GM23338 (cell line): ENCODE results near the gene TUBAL3. TPM values are rescaled to one million over a fixed set of nuclear protein-coding genes. Genes with fewer than 3 reads are reported as not detected.

Experiments
- ATAC-seq: fragments of 200-7000 bp; cut with Tn5 transposase; 3 replicates; pipeline ENCODE4 v1.9.1; 2020
- DNase-seq: peaks from one replicate; pipeline ENCODE4 v3.0.0-alpha.2; 2015; ENCODE audit warnings: low spot score
- H2AFZ ChIP-seq: fragments of 200-600 bp; sonication (generic); 2 replicates; pipeline ENCODE4 v1.8.0; 2016; ENCODE audit warnings: antibody characterized with exemption, mild to moderate bottlenecking, moderate library complexity
- H3F3A ChIP-seq: fragments of 200-600 bp; sonication (generic); replicated peaks from 2 replicates; pipeline ENCODE4 v1.8.0; 2017; ENCODE audit warnings: antibody characterized with exemption, mixed run types, low read depth
- H3K27ac ChIP-seq: fragments of 200-600 bp; sonication (generic); 2 replicates; pipeline ENCODE4 v1.6.1; 2016; ENCODE audit warnings: low read depth
- H3K27me3 ChIP-seq: fragments of 200-600 bp; sonication (generic); 2 replicates; pipeline ENCODE4 v1.8.0; 2016; ENCODE audit warnings: mild to moderate bottlenecking, mixed run types, moderate library complexity; ENCODE audit not compliant: insufficient read depth
- H3K36me3 ChIP-seq: fragments of 200-600 bp; sonication (generic); 2 replicates; pipeline ENCODE4 v1.8.0; 2016; ENCODE audit warnings: mild to moderate bottlenecking; ENCODE audit not compliant: insufficient read depth
- H3K4me1 ChIP-seq: fragments of 200-600 bp; sonication (generic); 2 replicates; pipeline ENCODE4 v1.8.0; 2016; ENCODE audit warnings: mild to moderate bottlenecking, moderate library complexity; ENCODE audit not compliant: insufficient read depth
- H3K4me2 ChIP-seq: fragments of 200-600 bp; sonication (generic); 2 replicates; pipeline ENCODE4 v1.7.1; 2017; ENCODE audit warnings: mixed run types
- H3K4me3 ChIP-seq: fragments of 200-600 bp; sonication (generic); 2 replicates; pipeline ENCODE4 v1.6.1; 2016; ENCODE audit warnings: mixed run types
- H3K79me2 ChIP-seq: fragments of 200-600 bp; sonication (generic); replicated peaks from 2 replicates; pipeline ENCODE4 v1.8.0; 2017; ENCODE audit warnings: mild to moderate bottlenecking; ENCODE audit not compliant: insufficient read depth
- H3K9me2 ChIP-seq: fragments of 200-600 bp; sonication (generic); 2 replicates; pipeline ENCODE4 v1.8.0; 2017; ENCODE audit not compliant: insufficient read depth
- H4K20me1 ChIP-seq: fragments of 200-600 bp; sonication (generic); replicated peaks from 2 replicates; pipeline ENCODE4 v1.8.0; 2017; ENCODE audit warnings: mild to moderate bottlenecking; ENCODE audit not compliant: insufficient read depth
- H3K27ac Mint-ChIP-seq: 2 replicates; pipeline ENCODE4 v1.8.0; 2020; ENCODE audit warnings: inconsistent platforms, mild to moderate bottlenecking, moderate library complexity, mixed read lengths
- H3K27me3 Mint-ChIP-seq: 3 replicates; pipeline ENCODE4 v1.8.0; 2022; ENCODE audit warnings: low read depth, mild to moderate bottlenecking, moderate library complexity, mixed read lengths, inconsistent platforms; ENCODE audit not compliant: insufficient read depth, poor library complexity
- H3K36me3 Mint-ChIP-seq: 3 replicates; pipeline ENCODE4 v1.8.0; 2021; ENCODE audit warnings: low read depth, mild to moderate bottlenecking, inconsistent platforms, moderate library complexity, mixed read lengths
- H3K4me1 Mint-ChIP-seq: 3 replicates; pipeline ENCODE4 v1.8.0; 2020; ENCODE audit warnings: mild to moderate bottlenecking, inconsistent platforms, mixed read lengths
- H3K4me3 Mint-ChIP-seq: 3 replicates; pipeline ENCODE4 v1.8.0; 2021; ENCODE audit warnings: moderate library complexity, mild to moderate bottlenecking, inconsistent platforms, mixed read lengths
- H3K9me3 Mint-ChIP-seq: 3 replicates; pipeline ENCODE4 v1.8.0; 2020; ENCODE audit warnings: moderate library complexity, mild to moderate bottlenecking, inconsistent platforms, mixed read lengths
- CREB1 ChIP-seq: fragments of 250-450 bp; sonication (Bioruptor Pico); IDR thresholded peaks from 2 replicates; pipeline ENCODE4 v1.5.0; 2020; ENCODE audit warnings: low read depth, mild to moderate bottlenecking, moderate library complexity
- EZH2 ChIP-seq: fragments of 200-600 bp; sonication (generic); IDR thresholded peaks from one replicate; pipeline ENCODE4 v1.8.0; 2017; ENCODE audit warnings: antibody characterized with exemption, mild to moderate bottlenecking, low read depth; ENCODE audit not compliant: unreplicated experiment
- EZH2phosphoT487 ChIP-seq: fragments of 200-600 bp; sonication (generic); IDR thresholded peaks from one replicate; pipeline ENCODE4 v1.8.1; 2018; ENCODE audit warnings: antibody characterized with exemption; ENCODE audit not compliant: unreplicated experiment
- JUNB ChIP-seq: IDR thresholded peaks from one replicate; pipeline ENCODE4 v1.6.1; 2016; ENCODE audit warnings: antibody characterized with exemption; ENCODE audit not compliant: unreplicated experiment
- NANOG ChIP-seq: IDR thresholded peaks from 2 replicates; pipeline ENCODE4 v1.6.1; 2016; ENCODE audit warnings: antibody characterized with exemption, borderline replicate concordance
- POLR2AphosphoS5 ChIP-seq: IDR thresholded peaks from 2 replicates; pipeline ENCODE4 v1.6.1; 2016; ENCODE audit warnings: antibody characterized with exemption, low read depth
- STAT1 ChIP-seq: IDR thresholded peaks from one replicate; pipeline ENCODE4 v1.6.1; 2016; ENCODE audit warnings: antibody characterized with exemption; ENCODE audit not compliant: unreplicated experiment
- ZNF114 ChIP-seq: fragments of 250-450 bp; sonication (Bioruptor Pico); IDR thresholded peaks from 2 replicates; pipeline ENCODE4 v1.5.0; 2020; ENCODE audit warnings: mild to moderate bottlenecking, moderate library complexity
- ZNF331 ChIP-seq: fragments of 250-450 bp; sonication (Bioruptor Pico); IDR thresholded peaks from 2 replicates; pipeline ENCODE4 v1.5.0; 2020; ENCODE audit warnings: low read depth, mild to moderate bottlenecking, moderate library complexity
- polyA plus RNA-seq: library from polyadenylated mRNA; unstranded; fragments of >200 nt; fragmentation: Nextera tagmentation; extraction: Ambion mirVana; gene quantifications from 2 replicates; pipeline ENCODE4 v1.2.1, GENCODE V29; 2016
- total RNA-seq: library from RNA; depleted of rRNA; stranded (reverse); fragments of >200 nt; shearing (Covaris generic); gene quantifications from 2 replicates; pipeline ENCODE4 v1.2.3, GENCODE V29; 2014
- TF ChIP-seq, protein P1 (sequence below), 2 experiments: fragments of 200-600 bp in 1 of 2; sonication (generic) in 1 of 2; conservative IDR thresholded peaks; 2 replicates each; pipeline versions ENCODE4 v1.5.1 to v1.6.1; 2016 to 2017; ENCODE audit warnings: antibody characterized with exemption in 2 of 2, low read depth in 2 of 2, mild to moderate bottlenecking in 2 of 2, moderate library complexity in 1 of 2
- TF ChIP-seq, protein P2 (sequence below): IDR thresholded peaks from 2 replicates; pipeline ENCODE4 v1.6.1; 2016; ENCODE audit warnings: antibody characterized with exemption
- TF ChIP-seq, protein P3 (sequence below): fragments of 250-450 bp; sonication (Bioruptor Pico); IDR thresholded peaks from 2 replicates; pipeline ENCODE4 v1.5.0; 2020; ENCODE audit warnings: mild to moderate bottlenecking, moderate library complexity
- TF ChIP-seq, protein P4 (sequence below): IDR thresholded peaks from one replicate; pipeline ENCODE4 v1.6.1; 2018; ENCODE audit warnings: antibody characterized with exemption; ENCODE audit not compliant: unreplicated experiment

Gene TUBAL3
- total and polyA plus RNA-seq, 2 experiments from 2014 or later, result not detected

DNA sequence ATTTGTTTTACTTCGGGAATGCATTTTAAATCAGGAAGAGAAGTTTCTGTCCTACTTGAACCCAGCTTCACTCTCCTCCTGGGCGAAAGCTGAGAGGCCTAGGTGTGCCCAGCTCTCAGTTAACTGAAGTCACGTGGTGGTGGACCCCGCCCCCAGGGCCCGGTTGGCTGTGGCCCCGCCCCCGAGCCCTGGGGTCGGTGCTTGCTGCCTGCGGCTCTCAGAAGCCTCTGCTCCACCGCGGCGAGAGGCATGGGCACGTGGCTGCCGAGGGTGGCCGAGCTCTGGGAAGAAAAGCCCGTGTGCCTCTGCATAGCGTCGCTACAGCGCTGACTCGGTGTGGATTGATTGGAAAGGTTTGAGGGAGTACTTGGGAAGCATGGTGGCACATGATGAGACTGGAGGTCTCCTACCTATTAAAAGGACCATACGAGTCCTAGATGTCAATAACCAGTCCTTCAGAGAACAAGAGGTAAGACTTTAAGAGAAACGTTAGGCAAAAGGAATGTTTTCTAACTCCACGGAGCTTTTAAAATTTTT is 41.8 kb upstream of the TUBAL3 start:
- Histone ChIP-seq H3K4me1 (peaks cover 38% of the 10 kb centered on the region), H3K4me3 (peak overlapping the region; percentile 55), H3K27ac (no peak overlapping the region), H2AFZ (no peak overlapping the region), H3K9me2 (no peaks in the 10 kb centered on the region), H4K20me1 (no peaks in the 10 kb centered on the region; the same call in 1 of the 2 replicates), H3K79me2 (peaks cover 63% of the 10 kb centered on the region), H3K4me2 (peak overlapping the region; percentile 70), H3K36me3 (no peaks in the 10 kb centered on the region), H3F3A (no peaks in the 10 kb centered on the region), H3K27me3 (no peaks in the 10 kb centered on the region)
- no peak for TF ChIP-seq ZNF114 (CRISPR knock-in tag)
- TF ChIP-seq CREB1 (CRISPR knock-in tag), result peak; percentile 32
- TF ChIP-seq ZNF331 (CRISPR knock-in tag), result no peak
- no peak for TF ChIP-seq NANOG
- TF ChIP-seq, protein P1, sequence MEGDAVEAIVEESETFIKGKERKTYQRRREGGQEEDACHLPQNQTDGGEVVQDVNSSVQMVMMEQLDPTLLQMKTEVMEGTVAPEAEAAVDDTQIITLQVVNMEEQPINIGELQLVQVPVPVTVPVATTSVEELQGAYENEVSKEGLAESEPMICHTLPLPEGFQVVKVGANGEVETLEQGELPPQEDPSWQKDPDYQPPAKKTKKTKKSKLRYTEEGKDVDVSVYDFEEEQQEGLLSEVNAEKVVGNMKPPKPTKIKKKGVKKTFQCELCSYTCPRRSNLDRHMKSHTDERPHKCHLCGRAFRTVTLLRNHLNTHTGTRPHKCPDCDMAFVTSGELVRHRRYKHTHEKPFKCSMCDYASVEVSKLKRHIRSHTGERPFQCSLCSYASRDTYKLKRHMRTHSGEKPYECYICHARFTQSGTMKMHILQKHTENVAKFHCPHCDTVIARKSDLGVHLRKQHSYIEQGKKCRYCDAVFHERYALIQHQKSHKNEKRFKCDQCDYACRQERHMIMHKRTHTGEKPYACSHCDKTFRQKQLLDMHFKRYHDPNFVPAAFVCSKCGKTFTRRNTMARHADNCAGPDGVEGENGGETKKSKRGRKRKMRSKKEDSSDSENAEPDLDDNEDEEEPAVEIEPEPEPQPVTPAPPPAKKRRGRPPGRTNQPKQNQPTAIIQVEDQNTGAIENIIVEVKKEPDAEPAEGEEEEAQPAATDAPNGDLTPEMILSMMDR (conservative IDR thresholded peaks at IDR 0.05; ENCODE audit: low read depth in 2 of 2), result no peak
- TF ChIP-seq, protein P2, sequence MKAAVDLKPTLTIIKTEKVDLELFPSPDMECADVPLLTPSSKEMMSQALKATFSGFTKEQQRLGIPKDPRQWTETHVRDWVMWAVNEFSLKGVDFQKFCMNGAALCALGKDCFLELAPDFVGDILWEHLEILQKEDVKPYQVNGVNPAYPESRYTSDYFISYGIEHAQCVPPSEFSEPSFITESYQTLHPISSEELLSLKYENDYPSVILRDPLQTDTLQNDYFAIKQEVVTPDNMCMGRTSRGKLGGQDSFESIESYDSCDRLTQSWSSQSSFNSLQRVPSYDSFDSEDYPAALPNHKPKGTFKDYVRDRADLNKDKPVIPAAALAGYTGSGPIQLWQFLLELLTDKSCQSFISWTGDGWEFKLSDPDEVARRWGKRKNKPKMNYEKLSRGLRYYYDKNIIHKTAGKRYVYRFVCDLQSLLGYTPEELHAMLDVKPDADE, result no peak
- TF ChIP-seq EZH2, result no peak
- TF ChIP-seq, protein P3, sequence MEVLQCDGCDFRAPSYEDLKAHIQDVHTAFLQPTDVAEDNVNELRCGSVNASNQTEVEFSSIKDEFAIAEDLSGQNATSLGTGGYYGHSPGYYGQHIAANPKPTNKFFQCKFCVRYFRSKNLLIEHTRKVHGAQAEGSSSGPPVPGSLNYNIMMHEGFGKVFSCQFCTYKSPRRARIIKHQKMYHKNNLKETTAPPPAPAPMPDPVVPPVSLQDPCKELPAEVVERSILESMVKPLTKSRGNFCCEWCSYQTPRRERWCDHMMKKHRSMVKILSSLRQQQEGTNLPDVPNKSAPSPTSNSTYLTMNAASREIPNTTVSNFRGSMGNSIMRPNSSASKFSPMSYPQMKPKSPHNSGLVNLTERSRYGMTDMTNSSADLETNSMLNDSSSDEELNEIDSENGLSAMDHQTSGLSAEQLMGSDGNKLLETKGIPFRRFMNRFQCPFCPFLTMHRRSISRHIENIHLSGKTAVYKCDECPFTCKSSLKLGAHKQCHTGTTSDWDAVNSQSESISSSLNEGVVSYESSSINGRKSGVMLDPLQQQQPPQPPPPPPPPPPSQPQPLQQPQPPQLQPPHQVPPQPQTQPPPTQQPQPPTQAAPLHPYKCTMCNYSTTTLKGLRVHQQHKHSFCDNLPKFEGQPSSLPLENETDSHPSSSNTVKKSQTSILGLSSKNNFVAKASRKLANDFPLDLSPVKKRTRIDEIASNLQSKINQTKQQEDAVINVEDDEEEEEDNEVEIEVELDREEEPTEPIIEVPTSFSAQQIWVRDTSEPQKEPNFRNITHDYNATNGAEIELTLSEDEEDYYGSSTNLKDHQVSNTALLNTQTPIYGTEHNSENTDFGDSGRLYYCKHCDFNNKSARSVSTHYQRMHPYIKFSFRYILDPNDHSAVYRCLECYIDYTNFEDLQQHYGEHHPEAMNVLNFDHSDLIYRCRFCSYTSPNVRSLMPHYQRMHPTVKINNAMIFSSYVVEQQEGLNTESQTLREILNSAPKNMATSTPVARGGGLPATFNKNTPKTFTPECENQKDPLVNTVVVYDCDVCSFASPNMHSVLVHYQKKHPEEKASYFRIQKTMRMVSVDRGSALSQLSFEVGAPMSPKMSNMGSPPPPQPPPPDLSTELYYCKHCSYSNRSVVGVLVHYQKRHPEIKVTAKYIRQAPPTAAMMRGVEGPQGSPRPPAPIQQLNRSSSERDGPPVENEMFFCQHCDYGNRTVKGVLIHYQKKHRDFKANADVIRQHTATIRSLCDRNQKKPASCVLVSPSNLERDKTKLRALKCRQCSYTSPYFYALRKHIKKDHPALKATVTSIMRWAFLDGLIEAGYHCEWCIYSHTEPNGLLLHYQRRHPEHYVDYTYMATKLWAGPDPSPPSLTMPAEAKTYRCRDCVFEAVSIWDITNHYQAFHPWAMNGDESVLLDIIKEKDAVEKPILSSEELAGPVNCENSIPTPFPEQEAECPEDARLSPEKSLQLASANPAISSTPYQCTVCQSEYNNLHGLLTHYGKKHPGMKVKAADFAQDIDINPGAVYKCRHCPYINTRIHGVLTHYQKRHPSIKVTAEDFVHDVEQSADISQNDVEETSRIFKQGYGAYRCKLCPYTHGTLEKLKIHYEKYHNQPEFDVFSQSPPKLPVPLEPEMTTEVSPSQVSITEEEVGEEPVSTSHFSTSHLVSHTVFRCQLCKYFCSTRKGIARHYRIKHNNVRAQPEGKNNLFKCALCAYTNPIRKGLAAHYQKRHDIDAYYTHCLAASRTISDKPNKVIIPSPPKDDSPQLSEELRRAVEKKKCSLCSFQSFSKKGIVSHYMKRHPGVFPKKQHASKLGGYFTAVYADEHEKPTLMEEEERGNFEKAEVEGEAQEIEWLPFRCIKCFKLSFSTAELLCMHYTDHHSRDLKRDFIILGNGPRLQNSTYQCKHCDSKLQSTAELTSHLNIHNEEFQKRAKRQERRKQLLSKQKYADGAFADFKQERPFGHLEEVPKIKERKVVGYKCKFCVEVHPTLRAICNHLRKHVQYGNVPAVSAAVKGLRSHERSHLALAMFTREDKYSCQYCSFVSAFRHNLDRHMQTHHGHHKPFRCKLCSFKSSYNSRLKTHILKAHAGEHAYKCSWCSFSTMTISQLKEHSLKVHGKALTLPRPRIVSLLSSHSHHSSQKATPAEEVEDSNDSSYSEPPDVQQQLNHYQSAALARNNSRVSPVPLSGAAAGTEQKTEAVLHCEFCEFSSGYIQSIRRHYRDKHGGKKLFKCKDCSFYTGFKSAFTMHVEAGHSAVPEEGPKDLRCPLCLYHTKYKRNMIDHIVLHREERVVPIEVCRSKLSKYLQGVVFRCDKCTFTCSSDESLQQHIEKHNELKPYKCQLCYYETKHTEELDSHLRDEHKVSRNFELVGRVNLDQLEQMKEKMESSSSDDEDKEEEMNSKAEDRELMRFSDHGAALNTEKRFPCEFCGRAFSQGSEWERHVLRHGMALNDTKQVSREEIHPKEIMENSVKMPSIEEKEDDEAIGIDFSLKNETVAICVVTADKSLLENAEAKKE (CRISPR knock-in tag), result no peak
- no peak for TF ChIP-seq STAT1
- no peak for TF ChIP-seq EZH2phosphoT487
- TF ChIP-seq JUNB, result no peak
- TF ChIP-seq POLR2AphosphoS5, result peak; percentile 99
- TF ChIP-seq, protein P4, sequence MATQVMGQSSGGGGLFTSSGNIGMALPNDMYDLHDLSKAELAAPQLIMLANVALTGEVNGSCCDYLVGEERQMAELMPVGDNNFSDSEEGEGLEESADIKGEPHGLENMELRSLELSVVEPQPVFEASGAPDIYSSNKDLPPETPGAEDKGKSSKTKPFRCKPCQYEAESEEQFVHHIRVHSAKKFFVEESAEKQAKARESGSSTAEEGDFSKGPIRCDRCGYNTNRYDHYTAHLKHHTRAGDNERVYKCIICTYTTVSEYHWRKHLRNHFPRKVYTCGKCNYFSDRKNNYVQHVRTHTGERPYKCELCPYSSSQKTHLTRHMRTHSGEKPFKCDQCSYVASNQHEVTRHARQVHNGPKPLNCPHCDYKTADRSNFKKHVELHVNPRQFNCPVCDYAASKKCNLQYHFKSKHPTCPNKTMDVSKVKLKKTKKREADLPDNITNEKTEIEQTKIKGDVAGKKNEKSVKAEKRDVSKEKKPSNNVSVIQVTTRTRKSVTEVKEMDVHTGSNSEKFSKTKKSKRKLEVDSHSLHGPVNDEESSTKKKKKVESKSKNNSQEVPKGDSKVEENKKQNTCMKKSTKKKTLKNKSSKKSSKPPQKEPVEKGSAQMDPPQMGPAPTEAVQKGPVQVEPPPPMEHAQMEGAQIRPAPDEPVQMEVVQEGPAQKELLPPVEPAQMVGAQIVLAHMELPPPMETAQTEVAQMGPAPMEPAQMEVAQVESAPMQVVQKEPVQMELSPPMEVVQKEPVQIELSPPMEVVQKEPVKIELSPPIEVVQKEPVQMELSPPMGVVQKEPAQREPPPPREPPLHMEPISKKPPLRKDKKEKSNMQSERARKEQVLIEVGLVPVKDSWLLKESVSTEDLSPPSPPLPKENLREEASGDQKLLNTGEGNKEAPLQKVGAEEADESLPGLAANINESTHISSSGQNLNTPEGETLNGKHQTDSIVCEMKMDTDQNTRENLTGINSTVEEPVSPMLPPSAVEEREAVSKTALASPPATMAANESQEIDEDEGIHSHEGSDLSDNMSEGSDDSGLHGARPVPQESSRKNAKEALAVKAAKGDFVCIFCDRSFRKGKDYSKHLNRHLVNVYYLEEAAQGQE, result no peak
- H3K4me3 Mint-ChIP-seq, result peak overlapping the region; percentile 84
- peak overlapping the region; percentile 95 for H3K27ac Mint-ChIP-seq
- DNase-seq, result peak; percentile 97
- no peaks in the 10 kb centered on the region for H3K27me3 Mint-ChIP-seq
- H3K4me1 Mint-ChIP-seq, result peaks cover 28% of the 10 kb centered on the region; the same call in 2 of the 3 replicates
- ATAC-seq, result peak; percentile 97
- H3K9me3 Mint-ChIP-seq, result no peaks in the 10 kb centered on the region
- peaks cover under 1% of the 10 kb centered on the region; the same call in 1 of the 3 replicates for H3K36me3 Mint-ChIP-seq
